ENCODE results near the gene IL17RC. TPM values are rescaled to one million over a fixed set of nuclear protein-coding genes. Genes with fewer than 3 reads are reported as not detected.

IL17RC gene
- total RNA-seq, 4 donors from 2014 or later: 9.7 to 63.7 (median 33.9) TPM

GRCh38 chr3:9881441-9881840 lies 35.5 kb upstream of the IL17RC start:
- Histone ChIP-seq H3K27me3 (no peaks in the 10 kb centered on the region), H3K27ac (peak overlapping the region in 1 of 2 donors; percentile 82), H3K9me3 (no peaks in the 10 kb centered on the region), H3K36me3 (no peaks in the 10 kb centered on the region), H3K4me1 (peaks cover 0 to 5% of the 10 kb centered on the region in 2 donors), H3K4me3 (no peak overlapping the region)
- intact Hi-C loops (cut with DNase I; ENCODE audit: low total_unique reads): no loop called here
- TF ChIP-seq POLR2A (IDR thresholded peaks at IDR 0.05): no peak
- TF ChIP-seq CTCF (IDR thresholded peaks at IDR 0.05): no peak
- no peak for DNase-seq

- peak in 1 of 2 donors; percentile 53 for DNase-seq
- Histone ChIP-seq H3K4me1 (peaks cover 0 to 5% of the 10 kb centered on the region in 2 donors), H3K27ac (peak overlapping the region; percentile 81 to 86), H3K9me3 (no peaks in the 10 kb centered on the region), H3K27me3 (no peaks in the 10 kb centered on the region), H3K36me3 (no peaks in the 10 kb centered on the region), H3K4me3 (no peak overlapping the region)
- intact Hi-C loops (cut with DNase I; ENCODE audit: low total_unique reads): no loop called here
- TF ChIP-seq CTCF (IDR thresholded peaks at IDR 0.05) (no peak), POLR2A (IDR thresholded peaks at IDR 0.05) (no peak)
Measured at GRCh38 chr3:9883706-9884554, 33.0 kb upstream of the IL17RC start.

GRCh38 chr3:9884555-9885165 lies 32.2 kb upstream of the IL17RC start:
- no peaks in the 10 kb centered on the region for H3K36me3 ChIP-seq
- intact Hi-C loops (cut with DNase I; ENCODE audit: low total_unique reads): no loop called here
- H3K4me3 ChIP-seq: no peak overlapping the region
- peak; percentile 48 to 82 for DNase-seq
- TF ChIP-seq POLR2A (IDR thresholded peaks at IDR 0.05) (no peak), CTCF (IDR thresholded peaks at IDR 0.05) (peak in 1 of 4 experiments; percentile 16)
- no peaks in the 10 kb centered on the region for H3K9me3 ChIP-seq
- H3K4me1 ChIP-seq: peaks cover 0 to 3% of the 10 kb centered on the region in 2 donors
- H3K27ac ChIP-seq: peak overlapping the region; percentile 81 to 86
- H3K27me3 ChIP-seq: no peaks in the 10 kb centered on the region

GRCh38 chr3:9886328-9886727 lies 30.6 kb upstream of the IL17RC start:
- no peak for DNase-seq
- no peak overlapping the region for H3K4me3 ChIP-seq
- H3K27me3 ChIP-seq: no peaks in the 10 kb centered on the region
- no peak overlapping the region for H3K27ac ChIP-seq
- H3K36me3 ChIP-seq: no peaks in the 10 kb centered on the region
- H3K4me1 ChIP-seq: peaks cover 0 to 3% of the 10 kb centered on the region in 2 donors
- intact Hi-C loops (cut with DNase I; ENCODE audit: low total_unique reads): no loop called here
- no peaks in the 10 kb centered on the region for H3K9me3 ChIP-seq
- no peak for TF ChIP-seq CTCF (IDR thresholded peaks at IDR 0.05)

GRCh38 chr3:9887480-9887879 lies 29.4 kb upstream of the IL17RC start:
- Histone ChIP-seq H3K4me1 (peaks cover 0 to 4% of the 10 kb centered on the region in 2 donors), H3K36me3 (no peaks in the 10 kb centered on the region), H3K27me3 (no peaks in the 10 kb centered on the region), H3K4me3 (no peak overlapping the region), H3K9me3 (no peaks in the 10 kb centered on the region), H3K27ac (no peak overlapping the region)
- no peak for TF ChIP-seq POLR2A (IDR thresholded peaks at IDR 0.05)
- no peak for TF ChIP-seq CTCF (IDR thresholded peaks at IDR 0.05)
- intact Hi-C loops (cut with DNase I; ENCODE audit: low total_unique reads): no loop called here
- DNase-seq: no peak
